GM18951 (cell line): Measurements from ENCODE around the gene PCDH9.
"Not testable (repeated sequence)": the region's sequence is repeated elsewhere in the genome, so short reads cannot be mapped to it uniquely, and the experiment has no call there.

Experiments used
- POLR2A ChIP-seq: IDR thresholded peaks from 4 replicates; pipeline ENCODE4 v1.6.1; 2011; ENCODE audit warnings: mild to moderate bottlenecking; ENCODE audit not compliant: insufficient read length, insufficient read depth; ENCODE audit errors: extremely low read depth
- in situ Hi-C: fragments of 300-500 bp; cut with MboI; formaldehyde crosslinking; loops from one replicate; pipeline ENCODE4 v1.12.0; 2022; ENCODE audit warnings: low sequenced_read_pairs, mixed read lengths, inconsistent platforms; ENCODE audit not compliant: unreplicated experiment

The PCDH9 gene

GRCh38 chr13:67122251-67122650, 107.9 kb downstream of the PCDH9 start:
- TF ChIP-seq POLR2A, result no peak
- in situ Hi-C loops, result no loop called here

DNA sequence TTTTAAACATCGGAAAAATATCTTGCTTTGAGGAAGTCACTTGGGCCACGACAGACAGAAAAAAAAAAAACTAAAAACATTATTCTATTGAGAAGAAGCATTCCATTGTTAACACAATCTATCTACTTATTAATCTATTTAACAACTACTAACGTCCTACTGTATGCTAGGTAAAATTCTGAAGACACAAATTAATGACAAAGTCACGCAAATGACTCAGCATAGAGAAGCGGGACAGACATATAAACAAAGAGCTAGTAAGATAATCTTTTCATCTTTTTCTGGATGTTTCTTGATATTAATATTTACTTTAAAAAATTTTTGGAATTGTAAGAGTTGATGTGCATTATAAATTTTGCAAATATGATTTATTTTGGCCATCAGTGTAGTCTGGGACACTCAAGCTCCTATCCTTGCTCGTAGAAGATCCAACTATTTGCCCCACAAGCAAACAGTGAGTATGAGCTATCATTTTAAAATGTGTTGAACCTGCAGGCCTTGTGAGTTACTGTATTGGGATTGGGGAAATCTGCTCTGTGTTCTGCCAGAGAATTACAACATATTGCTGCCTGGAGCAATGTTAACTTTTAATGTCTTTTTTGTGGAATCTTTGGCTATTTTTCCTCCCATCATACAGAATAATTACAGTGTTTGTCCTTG, 109.1 kb downstream of the PCDH9 start:
- TF ChIP-seq POLR2A, result no peak
- in situ Hi-C loops, result no loop called here

DNA sequence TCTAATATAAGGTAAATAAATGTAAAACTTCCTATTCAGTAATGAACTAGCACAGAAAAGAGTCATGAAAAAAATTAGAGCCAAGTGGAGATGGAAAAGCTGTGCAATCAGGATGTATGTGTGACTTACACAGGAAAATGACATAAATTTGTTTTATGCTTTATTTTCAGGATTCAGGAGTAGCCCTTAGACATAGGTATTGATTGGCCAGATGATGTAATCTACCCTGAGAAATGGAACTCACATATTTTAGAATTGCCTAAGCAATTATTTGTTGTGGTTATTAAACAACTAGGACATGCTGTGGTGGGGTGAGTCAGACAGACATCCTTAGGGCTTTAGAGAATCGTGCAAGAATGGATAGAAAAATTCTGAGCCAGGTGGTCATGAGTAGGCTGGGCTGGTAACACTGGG, 110.6 kb downstream of the PCDH9 start:
- in situ Hi-C loops, result no loop called here
- no peak for TF ChIP-seq POLR2A

GRCh38 chr13:67118277-67118676, 111.9 kb downstream of the PCDH9 start:
- in situ Hi-C loops, result no loop called here
- no peak for TF ChIP-seq POLR2A

GRCh38 chr13:67117010-67117550, 113.1 kb downstream of the PCDH9 start:
- in situ Hi-C loops, result no loop called here

GRCh38 chr13:67107979-67108378, 122.2 kb downstream of the PCDH9 start:
- in situ Hi-C loops, result no loop called here
- TF ChIP-seq POLR2A, result no peak

More at GRCh38 chr13:67117010-67117550, 113.1 kb downstream of the PCDH9 start:
- no peak for TF ChIP-seq POLR2A

DNA sequence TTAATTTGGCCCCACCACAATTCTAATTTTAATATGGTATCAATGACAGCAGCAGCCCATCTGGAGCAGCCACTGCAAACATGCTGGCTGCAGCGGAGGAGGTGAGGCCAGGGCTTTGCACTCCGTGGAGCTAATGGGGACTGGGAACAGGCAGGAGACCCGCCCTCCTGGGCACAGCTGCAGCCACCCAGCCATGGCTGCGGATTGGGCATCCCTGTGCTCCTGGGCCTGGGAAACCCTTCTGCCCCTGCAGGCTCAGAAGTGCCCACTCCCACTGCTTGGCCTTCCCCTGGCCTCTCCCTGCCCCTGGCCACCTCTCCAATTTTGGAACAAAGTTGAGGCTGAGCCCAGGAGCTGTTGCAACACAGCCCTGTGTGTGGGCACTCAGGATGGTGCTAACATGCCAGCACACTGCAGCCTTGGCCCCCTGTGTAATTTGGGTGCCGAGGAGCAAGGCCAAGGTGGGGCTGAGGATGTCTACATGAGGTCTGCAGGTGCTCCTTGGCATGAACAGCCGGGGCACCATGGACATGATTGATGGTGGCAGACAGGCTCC, 123.6 kb downstream of the PCDH9 start:
- no peak for TF ChIP-seq POLR2A
- in situ Hi-C loops, result no loop called here

DNA sequence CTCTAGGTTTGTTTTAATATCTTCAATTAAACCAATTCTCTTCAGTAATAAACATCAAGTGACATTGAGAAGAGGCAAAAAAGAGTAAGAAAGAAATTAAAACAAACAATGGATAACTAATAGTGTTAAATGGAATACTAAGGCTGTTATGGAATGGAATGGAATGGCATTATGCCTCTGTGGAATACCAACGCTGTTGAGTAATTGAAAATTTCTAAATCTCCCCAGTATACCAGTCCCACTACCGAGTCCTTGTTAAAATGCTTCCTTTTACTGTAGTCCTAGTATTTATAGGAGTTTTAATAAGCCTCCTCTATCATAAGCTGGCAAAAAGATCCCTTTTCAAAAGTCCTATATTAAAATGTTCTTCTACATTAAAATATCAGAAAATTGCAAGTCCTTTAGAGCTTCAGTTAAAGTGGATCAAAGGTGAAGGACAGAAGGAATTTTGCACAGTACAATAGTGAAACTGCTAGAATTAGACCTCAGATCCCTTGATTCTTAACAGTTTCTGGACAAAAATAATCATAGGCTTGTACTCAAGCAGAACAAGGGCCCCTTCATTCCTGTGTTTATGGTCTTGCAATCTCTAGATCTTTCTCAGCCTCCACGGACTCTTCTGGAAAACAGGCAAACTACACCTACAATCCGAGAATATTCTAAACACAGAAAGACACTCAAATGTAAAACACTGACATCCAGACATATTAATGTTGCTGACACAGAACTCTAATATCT, 128.2 kb downstream of the PCDH9 start:
- no peak for TF ChIP-seq POLR2A
- in situ Hi-C loops, result no loop called here

DNA sequence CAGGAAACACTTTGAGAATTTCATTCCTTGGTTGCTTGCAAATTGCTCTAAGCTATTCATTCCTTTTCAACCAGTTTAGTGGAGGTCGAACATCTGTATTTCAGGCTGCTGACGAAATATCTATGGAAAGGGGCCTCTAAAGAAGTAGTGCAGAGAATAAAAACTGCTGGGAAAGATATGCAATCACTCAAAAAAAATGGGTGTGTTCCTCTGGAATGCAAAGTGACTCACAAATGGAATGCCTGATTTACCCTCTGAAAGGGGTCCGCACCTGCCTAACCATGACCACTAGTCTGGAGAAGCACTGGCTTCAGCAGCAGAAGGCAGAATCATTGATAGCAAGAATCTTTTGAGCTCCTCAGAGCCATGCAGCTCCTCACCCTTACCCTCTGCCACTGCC, 129.4 kb downstream of the PCDH9 start:
- in situ Hi-C loops, result no loop called here
- TF ChIP-seq POLR2A, result no peak

- in situ Hi-C loops, result no loop called here
- TF ChIP-seq POLR2A, result no peak
Measured at GRCh38 chr13:67099494-67099893, 130.6 kb downstream of the PCDH9 start.

DNA sequence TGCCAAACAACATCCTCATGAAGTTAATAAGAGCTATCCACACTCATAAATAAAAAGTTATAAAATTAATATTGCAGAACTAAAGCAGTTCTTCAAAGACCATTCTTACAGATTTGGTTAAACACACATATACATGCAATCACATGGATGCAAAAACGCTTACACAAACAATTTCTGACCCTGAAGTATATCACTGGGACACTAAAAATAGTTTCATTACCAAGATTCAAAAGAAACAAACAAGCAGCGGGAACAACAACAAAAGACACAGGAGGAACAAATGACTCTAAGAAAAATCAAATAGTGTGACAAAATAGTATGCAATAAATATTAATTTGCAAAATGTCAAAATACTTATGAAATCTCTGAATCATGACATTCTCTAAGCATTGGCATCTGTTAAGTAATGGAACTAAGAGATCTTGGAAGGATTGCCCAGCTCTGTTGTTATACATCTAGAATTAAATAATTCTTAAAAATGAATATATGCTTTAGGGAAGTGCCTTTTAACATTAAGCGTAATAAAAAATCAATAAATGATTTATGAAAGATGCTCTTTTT, 132.2 kb downstream of the PCDH9 start:
- in situ Hi-C loops, result no loop called here
- TF ChIP-seq POLR2A, result no peak

- in situ Hi-C loops, result not testable (repeated sequence)
Measured at GRCh38 chr13:67096893-67097292, 133.2 kb downstream of the PCDH9 start.

DNA sequence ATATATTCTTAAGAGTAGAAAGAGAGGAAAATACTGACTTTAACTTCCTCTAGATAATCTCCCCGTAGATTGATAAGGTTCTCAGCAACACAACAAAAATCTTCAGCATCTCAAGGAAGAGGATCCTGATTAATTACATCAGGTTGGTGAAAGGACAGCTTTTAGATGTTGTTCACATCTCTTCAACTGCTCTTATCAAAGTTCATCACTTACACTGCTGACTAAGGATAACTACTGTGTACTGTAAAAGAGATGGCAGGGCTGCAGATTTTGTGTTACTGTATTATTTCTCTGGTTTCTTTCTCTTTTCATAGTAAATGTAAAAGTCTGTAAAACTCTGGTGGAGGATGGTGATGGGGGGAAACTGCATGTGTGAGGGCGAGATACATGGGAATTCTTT, 133.7 kb downstream of the PCDH9 start:
- in situ Hi-C loops, result no loop called here
- TF ChIP-seq POLR2A, result no peak
